HG03196 (cell line): Measurements from ENCODE around the gene C17orf100.
"Not testable (repeated sequence)": the region's sequence is repeated elsewhere in the genome, so short reads cannot be mapped to it uniquely, and the experiment has no call there.

Experiments used
- ATAC-seq: cut with Tn5 transposase; IDR thresholded peaks from one replicate; pipeline ENCODE4 v1.9.1; 2021; ENCODE audit not compliant: unreplicated experiment

The C17orf100 gene

DNA sequence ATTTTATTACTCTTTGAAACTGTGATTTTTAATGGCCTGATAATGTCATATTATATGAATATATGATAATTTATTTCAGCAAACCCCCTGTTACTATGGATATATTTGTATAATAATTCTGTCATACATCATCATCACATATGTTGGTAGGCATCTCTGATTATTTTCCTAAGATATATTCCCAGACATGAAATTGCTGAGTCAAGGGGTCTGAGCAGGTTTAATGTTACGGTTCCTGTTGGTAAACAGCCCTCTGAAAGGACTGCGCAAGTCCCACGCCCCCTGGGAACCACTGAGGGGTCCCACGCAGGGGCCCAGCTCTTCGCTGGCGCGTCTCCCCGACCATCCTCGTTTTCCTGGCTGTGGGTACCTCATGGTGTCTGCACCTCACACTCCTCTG, 37.4 kb downstream of the C17orf100 start:
- no peak for ATAC-seq

DNA sequence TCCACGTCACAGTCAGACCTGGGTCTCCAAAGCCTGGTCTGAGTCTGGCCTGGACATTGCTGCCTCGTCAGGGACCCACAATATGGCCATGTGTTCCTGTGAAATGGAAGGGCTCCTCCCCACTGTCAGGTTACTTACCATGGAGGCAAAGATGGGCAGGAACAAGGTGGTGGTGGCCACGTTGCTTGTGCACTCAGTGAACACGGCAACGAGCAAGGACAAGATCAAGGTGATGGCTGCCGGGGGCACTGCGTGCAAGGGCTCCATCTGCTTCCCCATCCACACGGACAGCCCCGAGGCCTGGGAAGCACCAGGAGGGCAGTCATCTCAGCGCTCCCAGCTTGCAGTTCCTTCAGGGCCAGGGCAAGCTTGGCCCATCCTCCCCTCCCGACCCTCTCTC, 39.1 kb downstream of the C17orf100 start:
- no peak for ATAC-seq

DNA sequence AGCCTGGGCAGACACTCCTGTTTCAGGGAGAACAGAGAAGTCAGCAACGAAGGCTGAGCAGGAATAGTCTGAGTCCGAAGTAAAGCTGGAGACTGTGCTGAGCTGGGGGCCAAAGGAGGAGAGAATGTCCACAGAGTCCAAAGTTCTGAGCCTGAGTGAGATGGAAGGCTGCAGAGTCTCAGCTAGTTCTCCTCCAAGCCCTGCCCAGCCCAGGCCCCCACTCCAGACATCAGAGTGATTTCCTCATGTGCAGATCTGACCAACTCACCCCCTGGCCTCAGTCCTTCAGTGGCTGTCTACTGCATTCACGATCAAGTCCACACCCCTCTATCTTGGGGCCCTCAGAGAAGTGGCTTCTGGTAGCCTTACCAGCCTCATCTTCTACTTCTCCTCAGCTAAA, 40.0 kb downstream of the C17orf100 start:
- ATAC-seq, result no peak

DNA sequence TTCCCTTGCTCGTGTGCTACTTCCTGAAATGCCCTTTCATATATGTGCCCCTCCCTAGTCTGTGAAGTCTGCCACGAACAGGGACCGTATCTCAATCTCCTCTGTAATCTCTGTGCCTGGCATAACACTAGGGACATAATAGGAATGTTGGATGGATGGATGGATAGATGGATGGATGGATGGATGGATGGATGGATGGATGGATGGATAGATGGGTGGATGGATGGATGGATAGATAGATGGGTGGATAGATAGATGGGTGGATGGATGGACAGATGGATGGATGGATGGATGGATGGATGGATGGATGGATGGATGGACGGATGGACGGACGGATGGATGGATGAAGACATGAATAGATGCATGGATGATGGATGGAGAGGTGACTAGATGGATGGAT, 40.4 kb downstream of the C17orf100 start:
- ATAC-seq, result not testable (repeated sequence)

DNA sequence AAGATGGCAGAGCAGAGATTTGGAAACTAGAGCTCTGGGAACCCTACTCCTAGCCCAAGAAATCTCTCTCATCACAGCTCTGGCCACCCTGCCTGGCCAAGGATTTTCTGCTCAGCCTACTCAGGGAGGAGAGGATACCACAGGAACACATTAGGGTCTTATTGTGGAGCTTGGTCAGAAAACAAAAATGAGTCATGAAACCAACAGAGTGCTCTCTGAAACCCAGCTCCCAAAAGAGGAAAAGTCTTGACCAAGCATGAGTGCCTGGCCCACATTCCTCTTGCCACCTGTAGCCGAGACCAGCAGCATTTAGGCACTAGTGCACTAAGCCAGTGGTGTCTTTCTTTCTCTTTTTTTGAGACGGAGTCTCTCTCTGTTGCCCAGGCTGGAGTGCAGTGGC, 43.5 kb downstream of the C17orf100 start:
- no peak for ATAC-seq

DNA sequence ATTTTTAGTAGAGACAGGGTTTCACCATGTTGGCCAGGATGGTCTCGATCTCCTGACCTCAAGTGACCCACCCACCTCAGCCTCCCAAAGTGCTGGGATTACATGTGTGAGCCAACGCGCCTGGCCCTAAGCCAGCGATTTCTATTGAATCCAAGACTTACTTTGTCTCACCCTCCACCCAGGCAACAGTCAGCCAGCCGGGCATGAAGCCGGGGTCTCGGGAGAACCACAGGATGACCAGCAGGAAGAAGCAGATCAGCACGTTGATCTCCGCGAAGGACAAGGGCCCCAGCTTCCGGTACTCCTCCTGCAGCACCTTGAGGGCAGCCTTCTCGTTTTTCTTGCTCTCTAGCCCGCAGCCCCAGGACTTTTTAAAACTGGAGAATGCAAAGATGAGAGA, 44.0 kb downstream of the C17orf100 start:
- no peak for ATAC-seq

DNA sequence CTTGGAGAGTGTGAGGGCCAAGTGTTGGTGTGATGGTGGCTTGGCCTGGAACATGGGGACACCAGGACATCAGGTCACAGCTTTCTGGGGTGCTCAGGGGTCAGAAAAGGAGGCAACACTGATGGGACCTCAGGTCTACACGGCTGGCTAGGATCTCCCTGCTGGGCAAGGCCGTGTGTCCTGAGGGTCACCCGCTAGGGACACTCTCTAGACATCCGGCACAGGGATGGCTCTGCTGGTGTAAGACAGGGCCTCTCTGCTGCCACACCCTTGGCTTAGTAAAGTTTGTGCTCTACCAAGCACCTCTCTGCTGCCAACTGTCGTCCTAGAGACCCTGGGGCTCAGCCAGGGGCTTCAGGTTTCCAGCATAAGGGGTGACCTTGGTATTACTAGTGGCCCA, 45.3 kb downstream of the C17orf100 start:
- no peak for ATAC-seq

DNA sequence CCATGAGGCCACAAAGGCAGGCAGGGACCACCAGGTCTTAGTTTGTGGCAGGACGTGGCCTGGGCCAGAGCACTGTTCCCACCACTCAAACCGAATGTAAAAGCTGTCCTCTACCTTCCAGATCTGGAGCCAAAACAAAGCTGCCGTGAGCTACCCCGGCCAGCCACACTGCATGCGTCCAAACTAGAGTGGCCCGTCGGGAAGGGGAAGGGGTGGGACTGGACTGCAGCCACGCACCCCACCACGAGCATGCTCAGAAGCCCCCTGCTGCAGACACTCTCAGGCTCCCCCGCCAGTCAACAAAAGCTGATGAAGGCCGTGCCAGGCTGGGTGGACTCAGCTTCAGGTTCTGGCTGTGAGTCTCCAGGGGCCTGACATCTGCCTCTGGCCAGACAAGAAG, 46.4 kb downstream of the C17orf100 start:
- ATAC-seq, result no peak

DNA sequence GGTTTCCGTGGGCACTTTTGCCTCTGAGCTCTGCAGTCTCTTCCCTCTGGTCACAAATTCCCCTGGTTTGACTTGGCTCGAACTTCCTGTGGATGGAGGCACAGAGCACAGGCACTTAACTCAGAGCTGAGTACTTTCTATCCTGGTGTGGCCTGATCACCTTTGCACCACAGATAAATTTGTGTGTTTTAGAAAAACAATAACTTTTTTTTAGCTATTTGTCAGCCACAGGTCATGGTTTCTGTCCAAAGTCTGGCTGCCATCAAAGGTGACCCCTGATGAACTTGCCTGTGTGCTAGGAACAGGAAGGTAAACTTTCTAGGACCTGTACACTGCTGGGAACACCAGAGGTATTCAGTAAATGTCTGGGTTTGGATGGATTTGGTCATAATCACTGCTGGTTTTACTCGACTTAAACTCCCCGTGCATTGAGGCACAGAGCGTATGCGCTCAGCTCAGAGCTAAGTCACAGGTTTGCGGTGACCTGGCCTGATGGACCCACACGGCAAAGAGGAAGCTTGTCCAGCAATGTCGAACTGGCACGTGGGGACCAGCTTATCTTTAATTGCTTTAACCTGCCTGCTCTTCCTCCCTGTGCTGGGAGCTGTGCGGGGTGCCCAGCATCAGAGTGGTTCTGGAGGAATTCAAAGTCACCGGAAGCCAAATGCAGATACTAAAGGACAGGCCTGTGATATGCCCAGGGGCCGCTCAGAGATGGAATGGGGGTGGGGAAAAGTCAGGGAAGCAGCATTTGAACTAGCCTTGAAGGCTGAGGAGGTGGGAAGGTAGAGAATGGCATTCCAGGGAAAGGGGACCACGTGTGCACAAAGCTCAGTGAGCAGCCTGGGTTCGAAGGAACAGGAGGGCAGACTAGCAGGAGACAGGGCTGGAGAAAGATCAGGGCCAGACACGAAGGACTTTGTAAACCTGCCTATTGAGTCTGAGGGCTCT, 48.7 kb downstream of the C17orf100 start:
- ATAC-seq, result no peak

DNA sequence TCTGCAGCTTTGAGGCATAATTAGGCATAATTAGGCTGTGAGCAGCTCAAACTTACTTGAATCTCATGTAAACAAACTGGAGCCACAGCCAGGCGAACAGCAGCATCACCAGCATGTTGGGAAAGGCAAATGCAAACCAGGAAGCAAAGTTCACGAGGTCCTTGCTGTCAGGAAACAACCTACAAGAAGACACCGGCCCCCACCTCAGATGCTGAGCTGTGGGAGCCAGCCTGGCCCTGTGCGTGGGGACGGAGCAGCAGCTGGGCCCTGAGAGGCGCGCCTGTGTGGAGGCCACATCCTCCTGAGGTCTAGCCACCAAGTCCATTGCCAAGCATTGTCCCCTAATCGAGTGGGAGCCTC, 49.4 kb downstream of the C17orf100 start:
- ATAC-seq, result no peak

DNA sequence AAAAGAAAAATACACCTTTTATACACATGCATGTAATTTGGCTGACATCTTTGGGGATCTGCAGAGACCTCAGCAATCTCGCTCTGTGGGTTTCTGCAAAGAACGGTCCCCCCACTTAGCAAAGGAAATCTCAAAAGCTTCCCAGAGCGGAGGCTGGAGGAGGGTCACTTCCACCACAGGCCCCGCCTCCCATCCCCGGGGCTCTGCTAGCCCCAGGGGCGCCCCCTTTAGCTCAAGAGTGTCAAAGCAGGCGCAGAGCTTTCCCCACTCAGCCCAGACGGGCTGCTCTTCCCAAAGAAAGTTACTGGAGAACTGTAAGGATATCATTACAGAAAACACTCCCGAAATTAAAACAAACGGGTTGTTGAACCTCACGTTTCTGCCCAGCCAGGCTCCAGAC, 50.2 kb downstream of the C17orf100 start:
- ATAC-seq, result no peak

DNA sequence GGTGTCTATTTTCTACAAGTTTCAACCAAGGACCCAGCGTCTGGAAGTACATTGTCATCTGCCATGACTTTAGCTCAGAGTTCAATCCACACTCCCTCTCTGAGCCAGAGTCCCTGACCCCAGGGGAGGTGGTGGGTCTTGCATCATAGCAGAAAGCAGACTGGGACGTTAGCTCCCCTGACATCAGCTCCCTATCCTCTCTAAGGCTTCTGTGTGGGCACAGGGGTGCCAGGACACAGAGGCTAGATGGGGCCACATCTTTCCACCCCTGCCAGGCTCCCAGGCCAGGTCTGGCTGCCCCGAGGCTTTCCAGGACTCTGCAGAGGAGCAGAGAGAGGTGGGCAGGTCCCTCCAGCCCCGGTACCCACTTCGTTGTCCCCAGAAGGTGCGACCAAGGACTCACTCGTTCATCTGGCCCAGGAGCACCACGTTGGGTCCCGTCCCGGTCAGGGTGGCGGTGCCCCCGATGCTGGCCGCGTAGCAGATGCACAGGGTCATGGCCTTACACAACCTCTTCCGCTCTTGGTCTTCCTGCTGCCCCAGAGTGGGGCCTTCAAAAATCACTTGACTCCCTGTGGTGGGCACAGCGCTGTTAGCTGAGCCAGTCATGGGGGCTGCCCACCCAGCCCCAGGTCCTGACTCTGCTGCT, 51.1 kb downstream of the C17orf100 start:
- ATAC-seq, result no peak
